Stimulated activated CD4-positive, alpha-beta T cell treated with anti-CD3 and anti-CD28 coated beads, Interleukin-15, amount 100 ng/mL, for 1 hour (primary cell): ENCODE data around the gene ICAM4.
"Not testable (repeated sequence)": the region's sequence is repeated elsewhere in the genome, so short reads cannot be mapped to it uniquely, and the experiment has no call there.

Source experiments
- DNase-seq, 2 donors: peaks; one replicate each; pipeline ENCODE4 v3.0.0-alpha.2; 2020; ENCODE audit warnings: low read depth in 1 of 2, low spot score in 1 of 2

Gene ICAM4, protein sequence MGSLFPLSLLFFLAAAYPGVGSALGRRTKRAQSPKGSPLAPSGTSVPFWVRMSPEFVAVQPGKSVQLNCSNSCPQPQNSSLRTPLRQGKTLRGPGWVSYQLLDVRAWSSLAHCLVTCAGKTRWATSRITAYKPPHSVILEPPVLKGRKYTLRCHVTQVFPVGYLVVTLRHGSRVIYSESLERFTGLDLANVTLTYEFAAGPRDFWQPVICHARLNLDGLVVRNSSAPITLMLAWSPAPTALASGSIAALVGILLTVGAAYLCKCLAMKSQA

DNA sequence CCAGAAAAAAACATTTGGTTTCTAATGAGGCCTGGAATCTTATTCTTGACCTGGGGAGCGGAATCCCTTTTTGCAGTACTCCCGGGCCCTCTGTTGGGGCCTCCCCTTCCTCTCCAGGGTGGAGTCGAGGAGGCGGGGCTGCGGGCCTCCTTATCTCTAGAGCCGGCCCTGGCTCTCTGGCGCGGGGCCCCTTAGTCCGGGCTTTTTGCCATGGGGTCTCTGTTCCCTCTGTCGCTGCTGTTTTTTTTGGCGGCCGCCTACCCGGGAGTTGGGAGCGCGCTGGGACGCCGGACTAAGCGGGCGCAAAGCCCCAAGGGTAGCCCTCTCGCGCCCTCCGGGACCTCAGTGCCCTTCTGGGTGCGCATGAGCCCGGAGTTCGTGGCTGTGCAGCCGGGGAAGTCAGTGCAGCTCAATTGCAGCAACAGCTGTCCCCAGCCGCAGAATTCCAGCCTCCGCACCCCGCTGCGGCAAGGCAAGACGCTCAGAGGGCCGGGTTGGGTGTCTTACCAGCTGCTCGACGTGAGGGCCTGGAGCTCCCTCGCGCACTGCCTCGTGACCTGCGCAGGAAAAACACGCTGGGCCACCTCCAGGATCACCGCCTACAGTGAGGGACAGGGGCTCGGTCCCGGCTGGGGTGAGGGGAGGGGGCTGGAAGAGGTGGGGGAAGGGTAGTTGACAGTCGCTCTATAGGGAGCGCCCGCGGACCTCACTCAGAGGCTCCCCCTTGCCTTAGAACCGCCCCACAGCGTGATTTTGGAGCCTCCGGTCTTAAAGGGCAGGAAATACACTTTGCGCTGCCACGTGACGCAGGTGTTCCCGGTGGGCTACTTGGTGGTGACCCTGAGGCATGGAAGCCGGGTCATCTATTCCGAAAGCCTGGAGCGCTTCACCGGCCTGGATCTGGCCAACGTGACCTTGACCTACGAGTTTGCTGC is at the start of gene ICAM4:
ICAM4 (plus strand) TSS at position 153 of the 935 bp plus-strand sequence; CDS start at position 211, 58 bp downstream.
- DNase-seq, result no peak

- no peak for DNase-seq
Observed at GRCh38 chr19:10237702-10238101, 49.1 kb upstream of the ICAM4 start.

DNA sequence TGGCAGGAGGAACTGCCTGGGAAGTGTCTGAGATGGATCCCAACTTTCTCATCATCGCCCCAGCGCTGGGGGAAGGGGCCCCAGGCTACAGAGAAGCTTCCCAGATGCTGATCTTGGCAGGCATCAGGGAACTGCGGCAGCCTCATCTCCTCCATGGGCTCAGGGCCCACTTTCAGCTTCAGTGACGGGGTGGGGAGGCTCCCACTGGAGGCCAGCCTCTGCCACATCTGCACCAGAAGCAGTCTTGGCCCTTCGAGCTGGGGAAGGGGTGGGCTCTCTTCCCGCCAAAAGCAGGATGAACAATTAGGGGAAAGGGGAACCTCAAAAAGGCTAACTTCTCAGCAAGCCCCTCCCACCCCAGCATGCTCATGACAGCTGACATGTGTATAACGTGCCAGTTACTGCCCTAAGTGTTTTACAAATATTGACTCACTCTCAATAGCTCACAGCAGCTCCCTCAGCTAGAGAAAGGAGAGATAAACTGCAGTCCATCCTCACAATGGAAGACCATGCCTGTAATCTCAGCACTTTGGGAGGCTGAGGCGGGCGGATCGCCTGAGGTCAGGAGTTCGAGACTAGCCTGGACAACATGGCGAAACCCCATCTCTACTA is 48.5 kb upstream of the ICAM4 start:
- no peak for DNase-seq

- DNase-seq, result not testable (repeated sequence)
Observed at GRCh38 chr19:10241826-10242449, 44.8 kb upstream of the ICAM4 start.

GRCh38 chr19:10243606-10244005 is 43.1 kb upstream of the ICAM4 start:
- DNase-seq, result no peak

DNA sequence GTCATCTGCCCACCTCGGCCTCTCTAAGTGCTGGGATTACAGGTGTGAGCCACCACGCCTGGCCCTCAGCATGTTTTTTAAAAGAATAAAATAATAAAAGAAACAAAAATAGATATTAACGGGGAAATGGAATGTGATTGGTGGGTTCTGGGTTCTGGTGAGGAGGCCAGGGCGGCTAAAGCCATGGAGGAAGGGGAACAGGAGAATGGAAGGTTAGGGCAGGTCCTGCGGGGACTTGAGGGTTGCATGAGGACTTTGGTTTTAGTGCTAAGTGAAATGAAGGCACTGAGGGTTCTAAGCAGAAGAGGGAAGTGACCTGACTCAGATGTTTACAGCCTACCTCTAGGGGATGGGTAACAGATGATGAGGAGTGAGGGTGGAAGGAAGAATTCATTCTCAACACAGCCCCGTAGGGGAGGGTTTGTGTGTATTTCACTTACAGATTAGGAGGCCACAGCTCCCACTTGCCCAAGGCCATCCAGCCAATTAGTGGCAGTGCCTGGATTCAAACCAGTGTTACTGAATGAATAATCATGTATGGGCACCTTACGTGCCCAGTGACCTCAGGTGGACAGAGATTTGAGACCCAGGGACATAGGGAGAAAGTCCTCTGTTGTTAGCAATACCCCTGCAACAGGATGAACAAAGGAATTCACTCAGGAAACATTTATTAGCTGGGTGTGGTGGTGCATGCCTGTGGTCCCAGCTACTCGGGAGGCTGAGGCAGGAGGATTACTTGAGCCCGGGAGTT is 41.4 kb upstream of the ICAM4 start:
- DNase-seq, result no peak

- DNase-seq, result no peak
Observed at GRCh38 chr19:10246511-10246910, 40.2 kb upstream of the ICAM4 start.

DNA sequence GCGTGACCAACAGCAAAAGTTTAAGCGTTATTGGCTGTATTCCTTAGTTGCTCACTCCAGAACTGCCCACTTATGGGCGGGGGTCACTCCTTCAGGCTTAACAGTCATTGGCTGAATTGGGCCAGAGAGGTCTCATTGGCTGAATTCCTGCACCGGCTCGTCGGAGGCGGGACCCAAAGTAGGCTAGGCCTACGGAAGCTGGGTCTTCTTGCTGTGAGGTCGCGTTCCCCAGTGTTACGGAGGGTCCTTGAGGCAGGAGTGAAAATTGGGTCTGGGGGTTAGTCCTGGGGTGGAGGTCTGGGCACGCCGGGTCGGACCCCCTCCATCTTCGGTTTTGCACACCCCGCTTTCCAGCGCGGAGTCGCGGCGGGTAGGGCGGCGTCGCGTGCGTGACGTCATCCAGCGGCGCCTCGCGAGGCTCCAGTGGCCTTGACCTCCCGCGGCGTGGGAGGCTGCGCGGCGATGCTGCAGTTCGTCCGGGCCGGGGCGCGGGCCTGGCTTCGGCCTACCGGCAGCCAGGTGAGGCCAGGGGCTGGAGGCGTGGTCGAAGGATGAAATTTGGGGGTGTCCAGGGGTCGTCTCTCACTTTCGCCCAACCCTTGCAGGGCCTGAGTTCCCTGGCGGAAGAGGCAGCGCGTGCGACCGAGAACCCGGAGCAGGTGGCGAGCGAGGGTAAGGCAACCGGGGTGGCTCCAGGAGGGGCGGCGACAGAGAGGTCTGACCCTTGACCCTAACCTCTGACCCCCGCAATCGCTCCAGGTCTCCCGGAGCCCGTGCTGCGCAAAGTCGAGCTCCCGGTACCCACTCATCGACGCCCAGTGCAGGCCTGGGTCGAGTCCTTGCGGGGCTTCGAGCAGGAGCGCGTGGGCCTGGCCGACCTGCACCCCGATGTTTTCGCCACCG is 34.7 kb upstream of the ICAM4 start, which contains the start of gene MRPL4:
MRPL4 (plus strand) TSS at position 423 of the 903 bp plus-strand sequence; CDS start at position 463, 40 bp downstream.
- DNase-seq, result peak; percentile 86 to 89

- no peak for DNase-seq
Observed at GRCh38 chr19:10252707-10253106, 34.0 kb upstream of the ICAM4 start.

DNA sequence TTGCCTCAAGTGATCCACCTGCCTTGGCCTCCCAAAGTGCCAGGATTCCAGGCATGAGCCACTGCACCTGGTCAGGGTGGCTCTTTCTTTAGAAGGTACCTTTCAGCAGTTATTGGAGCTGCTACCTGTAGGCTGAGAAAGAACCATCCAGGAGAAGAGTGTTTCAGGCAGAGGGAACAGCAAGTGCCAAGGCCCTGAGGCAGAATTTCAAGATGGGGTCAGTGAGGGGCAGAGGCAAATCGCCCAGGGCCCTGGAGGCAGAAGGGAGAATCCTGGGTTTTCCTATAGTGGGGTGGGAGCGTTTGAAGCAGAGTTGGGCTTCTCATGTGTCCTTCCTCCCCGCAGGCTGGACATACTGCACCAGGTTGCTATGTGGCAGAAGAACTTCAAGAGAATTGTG is 32.5 kb upstream of the ICAM4 start:
- no peak for DNase-seq

GRCh38 chr19:10255358-10255757 is 31.4 kb upstream of the ICAM4 start:
- no peak for DNase-seq

GRCh38 chr19:10256551-10256950 is 30.2 kb upstream of the ICAM4 start:
- no peak for DNase-seq

GRCh38 chr19:10256970-10257615 is 29.7 kb upstream of the ICAM4 start:
- no peak for DNase-seq

GRCh38 chr19:10258080-10258710 is 28.6 kb upstream of the ICAM4 start:
- DNase-seq, result no peak

- peak; percentile 62 to 80 for DNase-seq
Observed at GRCh38 chr19:10259162-10259905, 27.4 kb upstream of the ICAM4 start.

GRCh38 chr19:10260141-10260584 is 26.6 kb upstream of the ICAM4 start:
- DNase-seq, result peak in 1 of 2 donors; percentile 39

DNA sequence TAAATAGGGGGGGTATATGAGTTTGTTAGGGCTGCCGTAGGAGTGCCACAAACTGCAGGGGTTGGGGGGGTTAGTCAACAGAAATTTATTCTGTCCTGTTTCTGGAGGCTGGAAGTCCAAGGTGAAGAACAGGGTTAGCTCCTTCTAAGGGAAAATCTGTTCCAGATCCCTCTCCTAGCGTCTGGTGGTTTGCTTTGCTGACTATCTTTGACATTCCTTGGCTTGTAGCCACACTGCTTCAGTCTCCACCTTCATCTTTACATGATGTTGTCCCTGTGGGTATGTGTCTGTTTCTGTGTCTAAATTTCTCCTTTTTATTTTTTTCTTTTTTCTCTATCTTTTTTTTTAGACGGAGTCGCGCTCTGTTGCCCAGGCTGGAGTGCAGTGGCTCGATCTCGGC is 24.0 kb upstream of the ICAM4 start:
- no peak for DNase-seq

DNA sequence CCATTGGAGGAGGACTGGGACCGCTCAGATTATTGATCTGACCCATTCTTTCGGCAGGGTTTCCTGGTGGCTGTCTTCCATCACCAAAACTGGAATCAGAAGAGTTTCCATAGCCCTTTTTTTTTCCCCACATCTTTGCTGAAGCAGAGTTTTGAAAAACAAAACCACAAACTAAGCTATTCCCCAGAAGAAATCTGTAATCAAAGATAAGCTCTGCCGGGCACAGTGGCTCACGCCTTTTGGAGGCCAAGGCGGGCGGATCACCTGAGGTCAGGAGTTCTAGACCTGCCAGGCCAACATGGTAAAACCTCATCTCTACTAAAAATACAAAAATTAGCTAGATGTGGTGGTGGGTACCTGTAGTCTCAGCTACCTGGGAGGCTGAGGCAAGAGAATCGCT is 20.0 kb upstream of the ICAM4 start:
- DNase-seq, result no peak
